Sigmoid colon (tissue), 7 donors: ENCODE measurements around the gene CLINT1. TPM values are rescaled to one million over a fixed set of nuclear protein-coding genes. Genes with fewer than 3 reads are reported as not detected.
A peak's percentile ranks its signal among the peaks of the same experiment; 100 is the strongest.

Experiments used
- DNase-seq: peaks from one replicate; pipeline ENCODE4 v3.0.0-alpha.2; 2019
- H3K27ac ChIP-seq, 4 donors: fragments of 200-600 bp; sonication (generic); one replicate each; pipeline ENCODE4 v1.5.1; 2016 to 2019; ENCODE audit warnings: mild to moderate bottlenecking in 1 of 4
- H3K27me3 ChIP-seq, 3 donors: fragments of 200-600 bp; sonication (generic); one replicate each; pipeline ENCODE4 v1.5.1; 2019; ENCODE audit warnings: mild to moderate bottlenecking in 1 of 3
- H3K36me3 ChIP-seq, 4 donors: fragments of 200-600 bp; sonication (generic); one replicate each; pipeline ENCODE4 v1.5.1; 2016 to 2019
- H3K4me1 ChIP-seq, 4 donors: fragments of 200-600 bp; sonication (generic); one replicate each; pipeline ENCODE4 v1.5.1; 2017 to 2019
- H3K4me3 ChIP-seq, 4 donors: fragments of 200-600 bp; sonication (generic); one replicate each; pipeline ENCODE4 v1.5.1; 2017 to 2019; ENCODE audit warnings: mild to moderate bottlenecking in 2 of 4, moderate library complexity in 1 of 4
- H3K9me3 ChIP-seq, 4 donors: fragments of 200-600 bp in 3 of 4; sonication (generic) in 3 of 4; one replicate each; pipeline versions ENCODE4 v1.5.1 to v1.6.1; 2013 to 2019
- EP300 ChIP-seq, 4 donors: sonication (generic); formaldehyde crosslinking; IDR thresholded peaks; one replicate each; pipeline ENCODE4 v1.6.1; 2017; ENCODE audit warnings: antibody characterized with exemption in 4 of 4
- POLR2A ChIP-seq, 2 donors: fragments of 450-650 bp; IDR thresholded peaks; one replicate each; pipeline ENCODE4 v1.6.1; 2016; ENCODE audit warnings: antibody characterized with exemption in 2 of 2, mild to moderate bottlenecking in 2 of 2, moderate library complexity in 2 of 2
- POLR2AphosphoS5 ChIP-seq, 4 donors: sonication (generic); formaldehyde crosslinking; IDR thresholded peaks; one replicate each; pipeline ENCODE4 v1.6.1; 2017; ENCODE audit warnings: antibody characterized with exemption in 4 of 4
- WGBS, 2 donors: extraction: QIAGEN DNeasy Blood & Tissue Kit; methylation state at CpG; one replicate each; pipeline ENCODE4 v1.1.7; 2013; 5-methylcytosine and 5-hydroxymethylcytosine counted together
- intact Hi-C: fragments of 100-400 bp; cut with DNase I; formaldehyde crosslinking; loops from one replicate; pipeline ENCODE4 v1.15.1; 2023
- polyA plus RNA-seq, 3 donors: library from polyadenylated mRNA; stranded (reverse); fragments of 200-250 nt; gene quantifications; one replicate each; pipeline ENCODE4 v1.2.3, GENCODE V29; 2013
- small RNA-seq, 3 donors: library from RNA; depleted of rRNA; stranded (forward); fragments of <200 nt; gene quantifications; one replicate each; pipeline ENCODE3, GENCODE V24; 2016
- total RNA-seq, 4 donors: library from RNA; depleted of rRNA; stranded (reverse); fragments of >200 nt; gene quantifications; one replicate each; pipeline ENCODE4 v1.1.0, GENCODE V29; 2016
- TF ChIP-seq, protein P1 (sequence below), 4 experiments: fragments of 450-650 bp in 3 of 4; fragments of 200-600 bp in 1 of 4; IDR thresholded peaks; one replicate each; pipeline ENCODE4 v1.5.1; 2016 to 2019; ENCODE audit warnings: antibody characterized with exemption in 4 of 4, mild to moderate bottlenecking in 3 of 4, moderate library complexity in 2 of 4
- donor health status: healthy with polysubstance abuse.
- donor health status: Bipolar disorder and iron deficiency.
- donor health status: healthy.

CLINT1 gene
- total and polyA plus RNA-seq, 7 donors, result 40.2 to 171 (median 88.1) TPM

DNA sequence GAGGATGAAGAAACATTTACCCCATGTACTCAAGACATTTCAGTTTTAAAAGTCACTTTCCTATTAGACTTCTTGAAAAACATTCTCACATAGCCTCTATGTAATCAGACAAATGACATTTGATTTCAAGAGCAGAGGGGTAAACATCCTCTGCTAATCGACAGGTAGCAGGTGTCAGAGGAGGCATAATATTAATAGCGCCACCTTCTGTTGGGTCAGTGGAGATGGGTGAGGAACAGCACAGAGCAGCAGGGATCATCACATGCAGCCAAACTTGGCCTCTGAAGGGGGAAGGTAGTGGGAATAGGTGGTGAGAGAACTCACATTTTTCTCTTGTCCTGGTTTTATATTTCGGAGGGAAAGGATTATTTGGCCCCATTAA lies 118.7 kb downstream of the CLINT1 start:
- peaks cover 0 to 17% (median 11%) of the 10 kb centered on the region in 4 donors for H3K4me1 ChIP-seq
- H3K9me3 ChIP-seq, result no peaks in the 10 kb centered on the region
- no peak for DNase-seq
- peaks cover 4 to 50% (median 16%) of the 10 kb centered on the region in 4 donors for H3K36me3 ChIP-seq
- WGBS, 2 donors, result 32 to 52% methylated on average over 3 of the region's 3 CpGs
- TF ChIP-seq POLR2A (IDR thresholded peaks at IDR 0.05) (no peak), EP300 (IDR thresholded peaks at IDR 0.05) (no peak), POLR2AphosphoS5 (IDR thresholded peaks at IDR 0.05) (no peak)
- TF ChIP-seq, protein P1, sequence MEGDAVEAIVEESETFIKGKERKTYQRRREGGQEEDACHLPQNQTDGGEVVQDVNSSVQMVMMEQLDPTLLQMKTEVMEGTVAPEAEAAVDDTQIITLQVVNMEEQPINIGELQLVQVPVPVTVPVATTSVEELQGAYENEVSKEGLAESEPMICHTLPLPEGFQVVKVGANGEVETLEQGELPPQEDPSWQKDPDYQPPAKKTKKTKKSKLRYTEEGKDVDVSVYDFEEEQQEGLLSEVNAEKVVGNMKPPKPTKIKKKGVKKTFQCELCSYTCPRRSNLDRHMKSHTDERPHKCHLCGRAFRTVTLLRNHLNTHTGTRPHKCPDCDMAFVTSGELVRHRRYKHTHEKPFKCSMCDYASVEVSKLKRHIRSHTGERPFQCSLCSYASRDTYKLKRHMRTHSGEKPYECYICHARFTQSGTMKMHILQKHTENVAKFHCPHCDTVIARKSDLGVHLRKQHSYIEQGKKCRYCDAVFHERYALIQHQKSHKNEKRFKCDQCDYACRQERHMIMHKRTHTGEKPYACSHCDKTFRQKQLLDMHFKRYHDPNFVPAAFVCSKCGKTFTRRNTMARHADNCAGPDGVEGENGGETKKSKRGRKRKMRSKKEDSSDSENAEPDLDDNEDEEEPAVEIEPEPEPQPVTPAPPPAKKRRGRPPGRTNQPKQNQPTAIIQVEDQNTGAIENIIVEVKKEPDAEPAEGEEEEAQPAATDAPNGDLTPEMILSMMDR (IDR thresholded peaks at IDR 0.05), result peak in 1 of 4 experiments; percentile 25
- H3K4me3 ChIP-seq, result no peak overlapping the region
- no peaks in the 10 kb centered on the region for H3K27me3 ChIP-seq
- no peak overlapping the region for H3K27ac ChIP-seq
- intact Hi-C loops, result loop anchor here (5.0 to 10.0 kb wide), 4 partner anchors 263 to 593 kb away; partner anchors contain the start of gene CYFIP2

DNA sequence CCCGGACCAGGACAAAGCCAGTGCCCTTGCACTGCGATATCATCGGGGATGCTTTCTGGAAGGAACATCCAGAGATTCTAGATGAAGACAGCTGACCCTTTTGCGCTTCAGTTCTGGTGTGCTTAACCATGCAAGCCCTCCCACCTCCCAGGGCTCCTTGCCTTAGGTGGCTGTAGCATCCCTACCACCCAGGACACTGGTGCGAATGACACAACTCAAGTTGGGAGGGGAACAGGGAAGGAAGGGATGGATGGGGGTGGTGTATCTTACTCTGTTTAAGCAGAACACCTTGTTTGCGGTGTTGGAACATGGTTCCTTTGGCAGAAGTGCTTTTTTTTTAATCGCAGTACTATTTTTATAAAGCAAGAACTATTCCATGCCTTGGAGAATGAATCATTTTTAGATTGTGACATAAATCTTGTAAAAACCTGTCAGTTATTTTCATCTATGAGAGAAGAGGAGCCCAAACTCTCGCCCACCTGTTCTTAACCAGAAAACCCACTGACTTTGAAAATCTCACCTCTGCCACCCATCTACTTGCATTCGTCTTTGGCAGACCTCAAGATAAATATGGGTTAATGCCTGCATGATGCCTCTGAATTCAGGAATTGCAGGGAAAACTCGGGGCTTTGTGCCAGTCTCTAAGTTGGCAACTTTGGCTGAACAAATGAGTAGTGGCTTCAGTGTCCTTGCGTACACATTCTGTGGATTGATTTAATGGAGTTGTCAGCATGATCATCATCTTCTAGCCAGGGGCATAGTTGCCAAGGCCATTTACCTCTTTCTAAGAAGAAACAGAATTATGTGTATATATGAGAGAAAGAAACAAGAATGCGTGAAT lies 119.3 kb downstream of the CLINT1 start:
- 86 to 88% methylated on average over 12 of the region's 12 CpGs for WGBS, 2 donors
- no peak for DNase-seq
- Histone ChIP-seq H3K36me3 (peaks cover 4 to 56% (median 18%) of the 10 kb centered on the region in 4 donors), H3K27me3 (no peaks in the 10 kb centered on the region), H3K4me3 (no peak overlapping the region), H3K9me3 (no peaks in the 10 kb centered on the region), H3K27ac (no peak overlapping the region), H3K4me1 (peaks cover 0 to 11% (median 5%) of the 10 kb centered on the region in 4 donors)
- TF ChIP-seq POLR2A (IDR thresholded peaks at IDR 0.05) (no peak), POLR2AphosphoS5 (IDR thresholded peaks at IDR 0.05) (no peak), EP300 (IDR thresholded peaks at IDR 0.05) (no peak)
- TF ChIP-seq, protein P1 (IDR thresholded peaks at IDR 0.05), result no peak
- intact Hi-C loops, result loop anchor here (5.0 to 10.0 kb wide), 4 partner anchors 262 to 592 kb away; partner anchors contain the start of gene CYFIP2

DNA sequence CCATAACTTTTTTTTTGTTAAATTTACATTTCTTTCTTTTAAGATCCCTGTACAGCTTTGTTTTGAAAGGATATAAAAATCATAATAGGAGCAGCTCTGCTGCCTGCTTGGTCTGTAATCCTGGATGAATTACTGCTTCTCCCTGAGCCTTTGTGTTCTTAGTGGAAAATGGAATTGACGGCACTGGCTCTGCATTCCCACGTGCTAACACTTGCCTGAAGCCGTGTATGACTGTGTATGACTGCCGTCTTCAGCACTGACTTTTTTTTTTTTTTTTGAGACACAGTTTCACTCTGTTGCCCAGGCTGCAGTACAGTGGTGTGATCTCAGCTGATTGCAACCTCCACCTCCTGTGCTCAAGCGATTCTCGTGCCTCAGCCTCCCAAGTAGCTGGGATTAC lies 123.0 kb downstream of the CLINT1 start:
- no peaks in the 10 kb centered on the region for H3K9me3 ChIP-seq
- no peak overlapping the region for H3K27ac ChIP-seq
- TF ChIP-seq EP300 (IDR thresholded peaks at IDR 0.05) (no peak), POLR2A (IDR thresholded peaks at IDR 0.05) (no peak), POLR2AphosphoS5 (IDR thresholded peaks at IDR 0.05) (no peak)
- TF ChIP-seq, protein P1 (IDR thresholded peaks at IDR 0.05), result no peak
- no peak for DNase-seq
- intact Hi-C loops, result no loop called here
- peaks cover 0 to 12% (median 8%) of the 10 kb centered on the region in 4 donors for H3K4me1 ChIP-seq
- peaks cover 4 to 77% (median 18%) of the 10 kb centered on the region in 4 donors for H3K36me3 ChIP-seq
- 50 to 80% methylated on average over 6 of the region's 6 CpGs for WGBS, 2 donors
- no peaks in the 10 kb centered on the region for H3K27me3 ChIP-seq
- H3K4me3 ChIP-seq, result no peak overlapping the region

Small RNA genes lying within 50 kb of the gene (small RNA-seq; reads per million reads assigned to genes)
- gene AC026407.1 (0 reads per million in 3 donors), gene RNU6-260P (0 reads per million in 3 donors)

Other genes starting within 250 kb of the CLINT1 start
- under 1 TPM in 2 of 4 donors, not detected in 2; 0.33 to 0.55 TPM for gene SOX30, start 206.7 kb downstream of the CLINT1 start, total RNA-seq
- gene SOX30, start 206.7 kb downstream of the CLINT1 start, polyA plus RNA-seq, result under 1 TPM in 1 of 3 donors, not detected in 2; 0.12 TPM
- gene C5orf52, start 187.6 kb downstream of the CLINT1 start, total RNA-seq, result not detected
- gene C5orf52, start 187.6 kb downstream of the CLINT1 start, polyA plus RNA-seq, result under 1 TPM in 1 of 3 donors, not detected in 2; 0.48 TPM
- gene THG1L, start 127.7 kb downstream of the CLINT1 start, total RNA-seq, result 10 to 100 TPM; 19.7 to 28.6 (median 23.7) TPM
- gene THG1L, start 127.7 kb downstream of the CLINT1 start, polyA plus RNA-seq, result 10 to 100 TPM; 12.3 to 19.8 (median 12.3) TPM
- 10 to 100 TPM; 12.1 to 16.6 (median 15.9) TPM for gene LSM11, start 115.4 kb downstream of the CLINT1 start, total RNA-seq
- gene LSM11, start 115.4 kb downstream of the CLINT1 start, polyA plus RNA-seq, result 1 to 10 TPM in 1 of 3 donors, under 1 TPM in 2; 0.60 to 2.0 (median 0.92) TPM